Measurements from ENCODE around the gene KDM4C. TPM values are rescaled to one million over a fixed set of nuclear protein-coding genes. Genes with fewer than 3 reads are reported as not detected.

Gene KDM4C
- total and polyA plus RNA-seq, 8 donors, result 6.7 to 129 (median 79.9) TPM

DNA sequence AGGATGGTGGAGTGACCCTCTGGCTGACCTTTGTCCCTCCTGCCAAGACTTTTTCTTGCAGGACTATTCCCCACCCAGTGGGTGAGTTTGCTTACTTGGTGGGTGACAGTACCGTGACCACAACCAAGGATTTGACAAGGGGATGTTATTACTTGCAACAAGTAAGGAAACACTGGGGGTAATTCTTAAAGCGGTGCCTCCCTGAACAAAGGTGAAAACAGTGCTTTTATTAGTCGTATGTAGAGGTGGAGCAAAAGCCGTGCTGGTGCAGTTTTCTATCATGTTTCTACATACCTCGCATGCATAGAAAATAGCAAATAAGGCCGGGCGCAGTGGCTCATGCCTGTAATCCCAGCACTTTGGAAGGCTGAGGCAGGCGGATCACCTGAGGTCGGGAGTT lies 41.0 kb upstream of the KDM4C start:
- H3K4me1 ChIP-seq, result peaks cover 0 to 17% (median 13%) of the 10 kb centered on the region in 4 donors
- WGBS, 5 donors, result 68 to 83% (median 76%) methylated on average over 9 of the region's 9 CpGs
- DNase-seq, result no peak
- H3K27me3 ChIP-seq, result no peaks in the 10 kb centered on the region
- peak overlapping the region in 4 of 5 donors; percentile 78 to 87 (median 83) for H3K27ac ChIP-seq
- TF ChIP-seq POLR2A (IDR thresholded peaks at IDR 0.05), result no peak
- no peak for TF ChIP-seq POLR2AphosphoS5 (IDR thresholded peaks at IDR 0.05)
- TF ChIP-seq EP300 (IDR thresholded peaks at IDR 0.05), result no peak
- TF ChIP-seq, protein P1, sequence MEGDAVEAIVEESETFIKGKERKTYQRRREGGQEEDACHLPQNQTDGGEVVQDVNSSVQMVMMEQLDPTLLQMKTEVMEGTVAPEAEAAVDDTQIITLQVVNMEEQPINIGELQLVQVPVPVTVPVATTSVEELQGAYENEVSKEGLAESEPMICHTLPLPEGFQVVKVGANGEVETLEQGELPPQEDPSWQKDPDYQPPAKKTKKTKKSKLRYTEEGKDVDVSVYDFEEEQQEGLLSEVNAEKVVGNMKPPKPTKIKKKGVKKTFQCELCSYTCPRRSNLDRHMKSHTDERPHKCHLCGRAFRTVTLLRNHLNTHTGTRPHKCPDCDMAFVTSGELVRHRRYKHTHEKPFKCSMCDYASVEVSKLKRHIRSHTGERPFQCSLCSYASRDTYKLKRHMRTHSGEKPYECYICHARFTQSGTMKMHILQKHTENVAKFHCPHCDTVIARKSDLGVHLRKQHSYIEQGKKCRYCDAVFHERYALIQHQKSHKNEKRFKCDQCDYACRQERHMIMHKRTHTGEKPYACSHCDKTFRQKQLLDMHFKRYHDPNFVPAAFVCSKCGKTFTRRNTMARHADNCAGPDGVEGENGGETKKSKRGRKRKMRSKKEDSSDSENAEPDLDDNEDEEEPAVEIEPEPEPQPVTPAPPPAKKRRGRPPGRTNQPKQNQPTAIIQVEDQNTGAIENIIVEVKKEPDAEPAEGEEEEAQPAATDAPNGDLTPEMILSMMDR (IDR thresholded peaks at IDR 0.05), result no peak
- peak overlapping the region; percentile 43 to 56 (median 50) for H3K4me3 ChIP-seq
- intact Hi-C loops (cut with DNase I; ENCODE audit: low total_unique reads), result no loop called here
- H3K36me3 ChIP-seq, result no peaks in the 10 kb centered on the region
- no peaks in the 10 kb centered on the region for H3K9me3 ChIP-seq

DNA sequence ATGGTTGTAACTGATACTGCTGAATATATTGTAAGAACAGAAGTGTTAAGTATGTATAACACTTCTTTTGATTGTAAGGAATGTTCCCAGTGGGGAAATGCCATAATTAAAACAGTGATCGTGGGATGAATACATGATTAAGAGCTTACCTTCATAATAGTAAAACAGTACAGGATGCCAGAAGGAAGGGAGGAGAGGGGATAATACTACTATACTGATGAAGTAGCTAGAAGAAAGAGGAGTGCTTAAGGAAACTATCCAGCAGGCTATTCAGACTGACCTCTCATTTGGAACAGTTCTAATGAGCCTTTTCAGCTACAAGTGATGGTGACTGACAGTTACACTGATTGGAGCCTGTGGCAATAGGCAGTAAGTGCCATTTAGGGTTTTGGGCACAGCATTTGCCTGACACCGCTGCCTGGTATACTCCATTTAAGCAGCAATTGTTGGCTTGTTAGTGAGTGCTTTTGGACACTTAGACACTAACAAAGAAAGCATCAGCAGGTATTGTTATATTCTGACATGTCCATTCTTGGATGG lies 33.8 kb upstream of the KDM4C start:
- Histone ChIP-seq H3K9me3 (no peaks in the 10 kb centered on the region), H3K36me3 (no peaks in the 10 kb centered on the region), H3K27me3 (no peaks in the 10 kb centered on the region), H3K4me3 (no peak overlapping the region), H3K4me1 (no peaks in the 10 kb centered on the region), H3K27ac (no peak overlapping the region)
- 90 to 95% (median 92%) methylated on average over 2 of the region's 2 CpGs for WGBS, 5 donors
- intact Hi-C loops (cut with DNase I; ENCODE audit: low total_unique reads), result no loop called here
- DNase-seq, result no peak
- TF ChIP-seq, protein P1 (IDR thresholded peaks at IDR 0.05), result no peak
- TF ChIP-seq POLR2AphosphoS5 (IDR thresholded peaks at IDR 0.05), result no peak
- TF ChIP-seq POLR2A (IDR thresholded peaks at IDR 0.05), result no peak
- no peak for TF ChIP-seq EP300 (IDR thresholded peaks at IDR 0.05)

DNA sequence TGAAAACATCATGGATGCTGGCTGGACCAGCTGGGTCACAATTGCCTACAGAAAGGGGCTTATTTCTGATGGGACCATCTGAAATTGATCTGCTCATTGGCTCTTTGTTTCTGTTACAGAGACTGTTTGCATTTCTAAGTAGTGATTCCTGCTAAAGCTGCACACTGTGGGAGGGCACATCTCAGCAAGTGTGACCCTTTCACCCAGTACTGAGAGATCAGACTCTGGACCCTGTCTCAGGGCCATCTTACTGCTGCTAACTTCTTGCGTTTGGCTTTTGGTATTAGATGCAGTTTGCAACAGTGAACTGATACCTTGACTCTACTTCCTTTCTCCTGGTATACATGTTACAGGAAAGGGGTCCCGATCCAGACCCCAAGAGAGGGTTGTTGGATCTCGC lies 24.5 kb upstream of the KDM4C start:
- H3K27me3 ChIP-seq, result no peaks in the 10 kb centered on the region
- no peaks in the 10 kb centered on the region for H3K36me3 ChIP-seq
- H3K4me1 ChIP-seq, result no peaks in the 10 kb centered on the region
- no peak for DNase-seq
- intact Hi-C loops (cut with DNase I; ENCODE audit: low total_unique reads), result no loop called here
- H3K27ac ChIP-seq, result no peak overlapping the region
- H3K9me3 ChIP-seq, result no peaks in the 10 kb centered on the region
- TF ChIP-seq, protein P1 (IDR thresholded peaks at IDR 0.05), result no peak
- TF ChIP-seq POLR2A (IDR thresholded peaks at IDR 0.05) (no peak), POLR2AphosphoS5 (IDR thresholded peaks at IDR 0.05) (no peak), EP300 (IDR thresholded peaks at IDR 0.05) (no peak)
- WGBS, 5 donors, result 68 to 100% (median 93%) methylated on average over 3 of the region's 3 CpGs
- H3K4me3 ChIP-seq, result no peak overlapping the region

DNA sequence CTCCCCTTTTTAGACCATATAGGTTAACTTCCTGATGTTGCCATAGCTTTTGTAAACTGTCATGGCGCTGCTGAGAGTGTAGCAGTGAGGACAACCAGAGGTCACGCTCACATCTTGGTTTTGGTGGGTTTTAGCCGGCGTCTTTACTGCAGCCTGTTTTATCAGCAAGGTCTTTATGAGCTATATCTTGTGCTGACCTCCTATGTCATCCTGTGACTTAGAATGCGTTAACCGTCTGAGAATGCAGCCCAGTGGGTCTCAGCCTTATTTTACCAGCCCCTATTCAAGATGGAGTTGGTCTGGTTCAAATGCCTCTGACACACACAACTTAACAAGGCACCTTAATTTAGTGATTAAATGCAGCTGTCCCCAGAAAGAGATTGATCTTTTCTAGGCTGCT lies 23.9 kb upstream of the KDM4C start:
- Histone ChIP-seq H3K27me3 (no peaks in the 10 kb centered on the region), H3K4me1 (no peaks in the 10 kb centered on the region), H3K4me3 (no peak overlapping the region), H3K9me3 (no peaks in the 10 kb centered on the region), H3K27ac (no peak overlapping the region), H3K36me3 (no peaks in the 10 kb centered on the region)
- TF ChIP-seq POLR2A (IDR thresholded peaks at IDR 0.05) (no peak), EP300 (IDR thresholded peaks at IDR 0.05) (no peak), POLR2AphosphoS5 (IDR thresholded peaks at IDR 0.05) (no peak)
- TF ChIP-seq, protein P1 (IDR thresholded peaks at IDR 0.05), result no peak
- intact Hi-C loops (cut with DNase I; ENCODE audit: low total_unique reads), result no loop called here
- WGBS, 5 donors, result 75 to 86% (median 84%) methylated on average over 6 of the region's 6 CpGs
- DNase-seq, result no peak
